Dermis lymphatic vessel endothelial cell (primary cell): ENCODE results near the gene ATN1. TPM values are rescaled to one million over a fixed set of nuclear protein-coding genes. Genes with fewer than 3 reads are reported as not detected.

Source experiments
- total RNA-seq: library from RNA; depleted of rRNA; stranded (reverse); fragments of >200 nt; gene quantifications from 2 replicates; pipeline ENCODE4 v1.2.1, GENCODE V29; 2014

Gene ATN1
- total RNA-seq, result 5.5 and 5.8 TPM in 2 replicates

DNA sequence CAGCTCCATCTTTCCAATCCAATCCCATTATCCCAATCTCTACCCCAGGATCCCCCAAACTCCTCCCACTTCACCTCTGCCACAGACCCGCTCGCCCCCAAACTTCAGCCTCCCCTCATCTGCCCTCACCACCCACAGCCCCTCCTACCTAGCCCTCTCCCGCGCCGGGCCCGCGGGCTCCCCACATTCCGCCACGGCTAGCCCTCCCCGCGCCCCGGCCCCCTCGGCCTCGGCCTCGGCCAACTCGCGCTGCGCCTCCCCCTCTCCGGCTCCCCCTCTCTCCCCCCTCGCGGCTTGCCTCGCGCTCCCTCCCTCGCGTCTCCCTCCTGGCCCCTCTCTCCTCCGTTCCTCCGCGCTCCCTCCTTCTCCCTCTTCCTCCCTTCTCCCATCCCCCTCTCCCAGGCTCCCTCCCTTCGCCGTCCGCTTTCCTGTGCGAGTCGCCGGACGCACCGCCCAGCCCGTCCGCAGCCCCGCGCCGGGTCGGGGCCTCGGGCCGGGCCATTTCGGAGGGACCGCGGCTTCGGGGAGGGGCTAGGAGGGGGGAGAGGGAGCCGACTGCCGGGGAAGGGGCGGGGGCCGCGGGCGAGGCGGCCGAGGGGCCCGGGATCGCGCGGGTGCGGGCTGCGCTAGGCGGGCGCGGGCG lies at the start of gene ATN1:
Gene ATN1 (plus strand): TSS at position 581 of the 643 bp plus-strand sequence. CDS start 6,043 bp downstream, outside the sequence.

DNA sequence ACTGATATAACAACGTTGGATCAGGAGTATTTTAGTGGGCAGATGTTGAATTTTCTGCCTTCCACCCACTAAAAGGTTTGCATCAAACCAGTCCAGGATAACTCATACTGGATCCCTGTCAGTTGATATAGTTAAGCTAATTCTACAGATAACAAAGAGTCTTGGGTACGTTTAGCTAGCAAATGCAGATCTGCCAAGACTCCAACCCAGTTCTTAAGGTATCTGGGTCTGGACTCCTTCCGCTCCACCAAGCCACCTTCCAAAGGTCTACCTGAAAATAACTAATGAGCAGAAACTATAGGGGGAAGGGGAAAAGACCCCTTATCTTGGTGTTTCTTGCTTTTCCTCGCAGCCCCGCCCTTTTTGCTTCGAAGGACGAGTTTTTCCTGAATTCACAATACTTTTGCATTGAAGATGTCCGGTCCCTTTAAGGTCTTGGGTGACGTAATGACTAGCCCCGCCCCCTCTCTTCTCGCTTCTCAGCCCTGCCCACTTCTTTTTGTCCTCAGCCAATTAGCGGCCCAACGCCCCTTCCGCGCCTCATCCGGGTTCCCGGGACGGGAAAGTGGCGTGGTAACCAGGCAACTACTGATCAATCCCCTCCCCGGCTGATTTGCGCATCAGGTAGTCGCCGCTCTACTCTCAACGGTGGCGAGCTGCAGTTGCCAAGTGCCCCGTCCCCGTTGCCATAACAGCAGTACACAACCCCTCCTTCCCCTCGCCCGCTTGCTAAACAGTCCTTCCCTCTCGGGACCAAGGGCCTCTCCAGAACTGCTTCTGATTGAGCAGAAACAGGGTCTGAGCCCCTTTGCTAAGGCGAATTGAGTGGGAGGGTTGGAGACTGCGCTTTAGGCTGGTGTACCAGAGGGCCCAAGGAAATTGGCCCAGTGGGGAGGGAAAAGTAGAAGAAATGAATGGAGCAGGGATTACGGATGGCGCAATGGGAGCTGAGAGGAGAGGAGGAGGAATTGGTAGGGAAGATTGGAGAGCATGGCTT lies 23.2 kb upstream of the ATN1 start, which contains the start of gene LRRC23:
Gene LRRC23 (plus strand): TSS at position 543 of the 997 bp plus-strand sequence. CDS start 812 bp downstream, outside the sequence.

GRCh38 chr12:6914246-6914946 lies 13.4 kb upstream of the ATN1 start, which contains the start of gene ENO2:
Gene ENO2, plus strand, starts transcription at chr12:6914580. Its CDS starts 1,253 bp downstream, at chr12:6915833.

GRCh38 chr12:6943722-6944380 lies 16.1 kb downstream of the ATN1 start, which contains the start of the genes C12orf57 and RNU7-1:
Gene C12orf57, plus strand, starts transcription at chr12:6944022. Its CDS starts 100 bp downstream, at chr12:6944122.
Gene RNU7-1, plus strand, starts transcription at chr12:6943816.

DNA sequence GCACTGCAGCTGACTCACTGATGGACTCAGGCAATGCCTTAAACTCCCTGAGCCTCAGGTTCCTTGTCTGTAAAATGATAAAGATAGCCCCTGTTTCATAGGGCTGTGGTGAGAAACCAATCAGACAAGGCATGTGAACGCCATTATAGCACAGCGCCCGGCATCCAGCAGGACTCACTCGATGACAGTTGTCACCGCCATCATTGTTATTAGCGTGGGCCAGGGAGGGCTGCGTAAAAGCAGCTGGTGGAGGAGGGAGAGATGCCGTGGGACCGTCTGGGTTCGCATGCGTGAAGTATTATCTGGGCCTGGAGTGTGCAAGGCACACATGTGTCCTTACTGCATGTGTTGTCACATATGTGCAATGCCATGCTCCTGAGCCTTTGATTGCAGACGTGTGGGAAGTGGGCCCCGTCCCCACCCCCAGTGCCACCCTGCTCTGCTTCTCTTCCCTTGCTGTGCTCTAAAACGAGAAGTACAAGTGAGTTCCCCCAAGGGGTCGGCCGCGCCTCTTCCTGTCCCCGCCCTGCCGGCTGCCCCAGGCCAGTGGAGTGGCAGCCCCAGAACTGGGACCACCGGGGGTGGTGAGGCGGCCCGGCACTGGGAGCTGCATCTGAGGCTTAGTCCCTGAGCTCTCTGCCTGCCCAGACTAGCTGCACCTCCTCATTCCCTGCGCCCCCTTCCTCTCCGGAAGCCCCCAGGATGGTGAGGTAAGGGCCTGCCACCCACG lies 23.2 kb downstream of the ATN1 start, which contains the start of gene PTPN6:
Gene PTPN6 (plus strand): TSS at position 546 of the 730 bp plus-strand sequence. CDS start 157 bp downstream, at position 703.

Other genes starting within 250 kb of the ATN1 start
- 7.8 and 8.0 TPM in 2 replicates for gene ZNF384, start 238.6 kb upstream of the ATN1 start, total RNA-seq
- gene PIANP, start 227.1 kb upstream of the ATN1 start, total RNA-seq, result not detected in 2 replicates
- gene COPS7A, start 203.9 kb upstream of the ATN1 start, total RNA-seq, result 43.1 and 45.3 TPM in 2 replicates
- gene MLF2, start 174.8 kb upstream of the ATN1 start, total RNA-seq, result 68.2 and 71.3 TPM in 2 replicates
- 46.1 and 57.2 TPM in 2 replicates for gene PTMS, start 161.6 kb upstream of the ATN1 start, total RNA-seq
- gene LAG3, start 155.4 kb upstream of the ATN1 start, total RNA-seq, result 0.09 and 0.22 TPM in 2 replicates
- not detected in 2 replicates for gene CD4, start 138.4 kb upstream of the ATN1 start, total RNA-seq
- 0.09 and 0.22 TPM in 2 replicates for gene GPR162, start 106.1 kb upstream of the ATN1 start, total RNA-seq
- gene P3H3, start 99.6 kb upstream of the ATN1 start, total RNA-seq, result 10.2 and 10.9 TPM in 2 replicates
- gene GNB3, start 87.0 kb upstream of the ATN1 start, total RNA-seq, result 0.11 and 0.26 TPM in 2 replicates
- gene CDCA3, start 76.7 kb upstream of the ATN1 start, total RNA-seq, result 2.7 and 3.4 TPM in 2 replicates
- gene USP5, start 75.8 kb upstream of the ATN1 start, total RNA-seq, result 69.3 and 72.1 TPM in 2 replicates
- 630 and 802 TPM in 2 replicates for gene TPI1, start 60.4 kb upstream of the ATN1 start, total RNA-seq
- 3.4 and 4.2 TPM in 2 replicates for gene SPSB2, start 54.7 kb upstream of the ATN1 start, total RNA-seq
- gene LRRC23, start 23.1 kb upstream of the ATN1 start, total RNA-seq, result 2.0 and 3.8 TPM in 2 replicates
- gene ENO2, start 13.4 kb upstream of the ATN1 start, total RNA-seq, result 0.60 and 1.1 TPM in 2 replicates
- not detected in 2 replicates for gene RNU7-1, start 15.9 kb downstream of the ATN1 start, total RNA-seq
- gene C12orf57, start 16.1 kb downstream of the ATN1 start, total RNA-seq, result 163 and 168 TPM in 2 replicates
- gene PTPN6, start 23.4 kb downstream of the ATN1 start, total RNA-seq, result 3.3 and 3.5 TPM in 2 replicates
- gene PHB2, start 42.7 kb downstream of the ATN1 start, total RNA-seq, result 147 and 175 TPM in 2 replicates
- gene EMG1, start 43.0 kb downstream of the ATN1 start, total RNA-seq, result 26.4 and 33.7 TPM in 2 replicates
- gene LPCAT3, start 90.5 kb downstream of the ATN1 start, total RNA-seq, result 9.4 and 10.8 TPM in 2 replicates
- 0.09 and 0.65 TPM in 2 replicates for gene C1S, start 132.8 kb downstream of the ATN1 start, total RNA-seq
- gene C1R, start 164.5 kb downstream of the ATN1 start, total RNA-seq, result 0.43 and 1.5 TPM in 2 replicates
- gene C1RL, start 181.3 kb downstream of the ATN1 start, total RNA-seq, result 12.4 and 15.0 TPM in 2 replicates
- 0.22 and 0.26 TPM in 2 replicates for gene RBP5, start 200.9 kb downstream of the ATN1 start, total RNA-seq
- gene CLSTN3, start 202.4 kb downstream of the ATN1 start, total RNA-seq, result 10.3 and 20.3 TPM in 2 replicates